HepG2 (cell line): ENCODE results near the gene TNFRSF25. TPM values are rescaled to one million over a fixed set of nuclear protein-coding genes. Genes with fewer than 3 reads are reported as not detected.

ENCODE experiments used
- NR2C2 ChIP-seq: sonication (generic); formaldehyde crosslinking; IDR thresholded peaks from 2 replicates; pipeline ENCODE4 v1.4.0; 2020; ENCODE audit warnings: missing genetic modification reagents, mild to moderate bottlenecking, moderate library complexity, borderline replicate concordance
- ZNF431 ChIP-seq: sonication (generic); formaldehyde crosslinking; IDR thresholded peaks from 2 replicates; pipeline ENCODE4 v1.9.0; 2022; ENCODE audit warnings: missing genetic modification reagents, low read depth, mild to moderate bottlenecking, borderline replicate concordance
- ZNF598 ChIP-seq: sonication (generic); formaldehyde crosslinking; IDR thresholded peaks from 2 replicates; pipeline ENCODE4 v1.5.1; 2020; ENCODE audit warnings: mild to moderate bottlenecking, missing genetic modification reagents, borderline replicate concordance
- ZNF773 ChIP-seq: sonication (generic); formaldehyde crosslinking; IDR thresholded peaks from 2 replicates; pipeline ENCODE4 v1.4.0; 2020; ENCODE audit warnings: missing genetic modification reagents, borderline replicate concordance
- ZSCAN21 ChIP-seq: sonication (generic); formaldehyde crosslinking; IDR thresholded peaks from 2 replicates; pipeline ENCODE4 v1.8.0; 2022; ENCODE audit warnings: mild to moderate bottlenecking, missing genetic modification reagents, moderate library complexity, borderline replicate concordance
- polyA plus RNA-seq, 8 experiments: library from polyadenylated mRNA; depleted of rRNA in 3 of 8; stranded (reverse) in 7 of 8; unstranded in 1 of 8; fragments of >200 nt; fragmentation: Illumina TruSeq in 4 of 8; extraction: Trizol in 4 of 8; gene quantifications; 2 replicates each; pipeline versions ENCODE4 v1.2.1 to v1.2.3, GENCODE V29; 2011 to 2016; ENCODE audit warnings: low read depth in 4 of 8, missing spikeins in 1 of 8, mixed read lengths in 1 of 8; ENCODE audit not compliant: insufficient read depth in 1 of 8
- total RNA-seq, 5 experiments: library from RNA; depleted of rRNA; stranded (reverse); fragments of >200 nt; fragmentation: Illumina TruSeq; extraction: Trizol; gene quantifications; 2 replicates each; pipeline ENCODE4 v1.2.3, GENCODE V29; 2016; ENCODE audit warnings: low read depth in 1 of 5
- TF ChIP-seq, protein P1 (sequence below): sonication (generic); formaldehyde crosslinking; IDR thresholded peaks from 2 replicates; pipeline ENCODE4 v1.5.1; 2020; ENCODE audit warnings: mild to moderate bottlenecking, missing genetic modification reagents, moderate library complexity
- TF ChIP-seq, protein P2 (sequence below): IDR thresholded peaks from 2 replicates; pipeline ENCODE4 v1.6.1; 2012; ENCODE audit warnings: low read depth, low read length, improper control_type of control experiment
- TF ChIP-seq, protein P3 (sequence below): sonication (generic); formaldehyde crosslinking; IDR thresholded peaks from 2 replicates; pipeline ENCODE4 v1.4.0; 2020; ENCODE audit warnings: missing genetic modification reagents, low read depth, mild to moderate bottlenecking, borderline replicate concordance
- TF ChIP-seq, protein P4 (sequence below): sonication (generic); formaldehyde crosslinking; IDR thresholded peaks from 2 replicates; pipeline ENCODE4 v1.5.0; 2020; ENCODE audit warnings: mild to moderate bottlenecking, low read depth, missing genetic modification reagents, borderline replicate concordance
- TF ChIP-seq, protein P5 (sequence below): sonication (generic); formaldehyde crosslinking; IDR thresholded peaks from 2 replicates; pipeline ENCODE4 v1.4.0; 2020; ENCODE audit warnings: missing genetic modification reagents

TNFRSF25 gene
- total and polyA plus RNA-seq, 2 of the 13 experiments (the other 11 are each of a cell fraction or from before 2014, with no cell fraction given), result 1.4 to 1.5 TPM

DNA sequence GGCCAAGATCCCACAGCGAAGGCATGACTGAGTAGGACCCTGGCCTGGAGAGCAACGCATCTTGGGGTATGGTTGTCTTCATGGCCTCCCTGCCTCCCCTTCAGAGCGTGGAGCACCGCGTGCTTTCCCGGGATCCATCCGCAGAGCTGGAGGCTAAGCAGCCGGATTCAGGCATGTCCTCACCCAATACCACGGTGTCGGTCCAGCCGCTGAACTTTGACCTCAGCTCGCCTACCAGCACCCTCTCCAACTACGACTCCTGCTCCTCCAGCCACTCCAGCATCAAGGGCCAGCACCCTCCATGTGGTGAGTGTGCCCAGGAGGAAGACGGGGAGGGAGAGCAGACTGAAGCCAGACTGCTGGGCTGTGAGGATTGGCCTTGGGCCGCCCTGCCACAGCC, 21.6 kb downstream of the TNFRSF25 start (continued):
- TF ChIP-seq, protein P1, sequence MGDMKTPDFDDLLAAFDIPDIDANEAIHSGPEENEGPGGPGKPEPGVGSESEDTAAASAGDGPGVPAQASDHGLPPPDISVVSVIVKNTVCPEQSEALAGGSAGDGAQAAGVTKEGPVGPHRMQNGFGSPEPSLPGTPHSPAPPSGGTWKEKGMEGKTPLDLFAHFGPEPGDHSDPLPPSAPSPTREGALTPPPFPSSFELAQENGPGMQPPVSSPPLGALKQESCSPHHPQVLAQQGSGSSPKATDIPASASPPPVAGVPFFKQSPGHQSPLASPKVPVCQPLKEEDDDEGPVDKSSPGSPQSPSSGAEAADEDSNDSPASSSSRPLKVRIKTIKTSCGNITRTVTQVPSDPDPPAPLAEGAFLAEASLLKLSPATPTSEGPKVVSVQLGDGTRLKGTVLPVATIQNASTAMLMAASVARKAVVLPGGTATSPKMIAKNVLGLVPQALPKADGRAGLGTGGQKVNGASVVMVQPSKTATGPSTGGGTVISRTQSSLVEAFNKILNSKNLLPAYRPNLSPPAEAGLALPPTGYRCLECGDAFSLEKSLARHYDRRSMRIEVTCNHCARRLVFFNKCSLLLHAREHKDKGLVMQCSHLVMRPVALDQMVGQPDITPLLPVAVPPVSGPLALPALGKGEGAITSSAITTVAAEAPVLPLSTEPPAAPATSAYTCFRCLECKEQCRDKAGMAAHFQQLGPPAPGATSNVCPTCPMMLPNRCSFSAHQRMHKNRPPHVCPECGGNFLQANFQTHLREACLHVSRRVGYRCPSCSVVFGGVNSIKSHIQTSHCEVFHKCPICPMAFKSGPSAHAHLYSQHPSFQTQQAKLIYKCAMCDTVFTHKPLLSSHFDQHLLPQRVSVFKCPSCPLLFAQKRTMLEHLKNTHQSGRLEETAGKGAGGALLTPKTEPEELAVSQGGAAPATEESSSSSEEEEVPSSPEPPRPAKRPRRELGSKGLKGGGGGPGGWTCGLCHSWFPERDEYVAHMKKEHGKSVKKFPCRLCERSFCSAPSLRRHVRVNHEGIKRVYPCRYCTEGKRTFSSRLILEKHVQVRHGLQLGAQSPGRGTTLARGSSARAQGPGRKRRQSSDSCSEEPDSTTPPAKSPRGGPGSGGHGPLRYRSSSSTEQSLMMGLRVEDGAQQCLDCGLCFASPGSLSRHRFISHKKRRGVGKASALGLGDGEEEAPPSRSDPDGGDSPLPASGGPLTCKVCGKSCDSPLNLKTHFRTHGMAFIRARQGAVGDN (CRISPR knock-in tag), result peak; percentile 60
- TF ChIP-seq, protein P2, sequence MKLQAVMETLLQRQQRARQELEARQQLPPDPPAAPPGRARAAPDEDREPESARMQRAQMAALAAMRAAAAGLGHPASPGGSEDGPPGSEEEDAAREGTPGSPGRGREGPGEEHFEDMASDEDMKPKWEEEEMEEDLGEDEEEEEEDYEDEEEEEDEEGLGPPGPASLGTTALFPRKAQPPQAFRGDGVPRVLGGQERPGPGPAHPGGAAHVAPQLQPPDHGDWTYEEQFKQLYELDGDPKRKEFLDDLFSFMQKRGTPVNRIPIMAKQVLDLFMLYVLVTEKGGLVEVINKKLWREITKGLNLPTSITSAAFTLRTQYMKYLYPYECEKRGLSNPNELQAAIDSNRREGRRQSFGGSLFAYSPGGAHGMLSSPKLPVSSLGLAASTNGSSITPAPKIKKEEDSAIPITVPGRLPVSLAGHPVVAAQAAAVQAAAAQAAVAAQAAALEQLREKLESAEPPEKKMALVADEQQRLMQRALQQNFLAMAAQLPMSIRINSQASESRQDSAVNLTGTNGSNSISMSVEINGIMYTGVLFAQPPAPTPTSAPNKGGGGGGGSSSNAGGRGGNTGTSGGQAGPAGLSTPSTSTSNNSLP, result no peak
- TF ChIP-seq ZNF431 (CRISPR knock-in tag) (no peak), ZNF773 (CRISPR knock-in tag) (no peak), ZNF598 (CRISPR knock-in tag) (no peak), ZSCAN21 (CRISPR knock-in tag) (peak; percentile 62; the same call in 1 of the 2 replicates), NR2C2 (peak; percentile 63)
- TF ChIP-seq, protein P3, sequence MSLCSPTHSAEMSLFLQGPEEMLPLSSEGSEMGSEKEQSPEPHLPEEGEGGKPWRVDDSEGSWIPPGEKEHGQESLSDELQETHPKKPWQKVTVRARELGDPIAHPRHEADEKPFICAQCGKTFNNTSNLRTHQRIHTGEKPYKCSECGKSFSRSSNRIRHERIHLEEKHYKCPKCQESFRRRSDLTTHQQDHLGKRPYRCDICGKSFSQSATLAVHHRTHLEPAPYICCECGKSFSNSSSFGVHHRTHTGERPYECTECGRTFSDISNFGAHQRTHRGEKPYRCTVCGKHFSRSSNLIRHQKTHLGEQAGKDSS (CRISPR knock-in tag), result no peak
- TF ChIP-seq, protein P4, sequence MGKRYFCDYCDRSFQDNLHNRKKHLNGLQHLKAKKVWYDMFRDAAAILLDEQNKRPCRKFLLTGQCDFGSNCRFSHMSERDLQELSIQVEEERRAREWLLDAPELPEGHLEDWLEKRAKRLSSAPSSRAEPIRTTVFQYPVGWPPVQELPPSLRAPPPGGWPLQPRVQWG (CRISPR knock-in tag), result no peak
- TF ChIP-seq, protein P5, sequence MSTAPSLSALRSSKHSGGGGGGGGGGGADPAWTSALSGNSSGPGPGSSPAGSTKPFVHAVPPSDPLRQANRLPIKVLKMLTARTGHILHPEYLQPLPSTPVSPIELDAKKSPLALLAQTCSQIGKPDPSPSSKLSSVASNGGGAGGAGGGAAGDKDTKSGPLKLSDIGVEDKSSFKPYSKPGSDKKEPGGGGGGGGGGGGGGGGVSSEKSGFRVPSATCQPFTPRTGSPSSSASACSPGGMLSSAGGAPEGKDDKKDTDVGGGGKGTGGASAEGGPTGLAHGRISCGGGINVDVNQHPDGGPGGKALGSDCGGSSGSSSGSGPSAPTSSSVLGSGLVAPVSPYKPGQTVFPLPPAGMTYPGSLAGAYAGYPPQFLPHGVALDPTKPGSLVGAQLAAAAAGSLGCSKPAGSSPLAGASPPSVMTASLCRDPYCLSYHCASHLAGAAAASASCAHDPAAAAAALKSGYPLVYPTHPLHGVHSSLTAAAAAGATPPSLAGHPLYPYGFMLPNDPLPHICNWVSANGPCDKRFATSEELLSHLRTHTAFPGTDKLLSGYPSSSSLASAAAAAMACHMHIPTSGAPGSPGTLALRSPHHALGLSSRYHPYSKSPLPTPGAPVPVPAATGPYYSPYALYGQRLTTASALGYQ (CRISPR knock-in tag), result no peak
